Measurements from ENCODE around the gene MBOAT7.

MBOAT7 gene, protein sequence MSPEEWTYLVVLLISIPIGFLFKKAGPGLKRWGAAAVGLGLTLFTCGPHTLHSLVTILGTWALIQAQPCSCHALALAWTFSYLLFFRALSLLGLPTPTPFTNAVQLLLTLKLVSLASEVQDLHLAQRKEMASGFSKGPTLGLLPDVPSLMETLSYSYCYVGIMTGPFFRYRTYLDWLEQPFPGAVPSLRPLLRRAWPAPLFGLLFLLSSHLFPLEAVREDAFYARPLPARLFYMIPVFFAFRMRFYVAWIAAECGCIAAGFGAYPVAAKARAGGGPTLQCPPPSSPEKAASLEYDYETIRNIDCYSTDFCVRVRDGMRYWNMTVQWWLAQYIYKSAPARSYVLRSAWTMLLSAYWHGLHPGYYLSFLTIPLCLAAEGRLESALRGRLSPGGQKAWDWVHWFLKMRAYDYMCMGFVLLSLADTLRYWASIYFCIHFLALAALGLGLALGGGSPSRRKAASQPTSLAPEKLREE
- long read RNA-seq, transcript MBOAT7-201 (8 exons, 2,529 nt) = major isoform, 59 of 103 reads
- long read RNA-seq, transcript MBOAT7-212 (2 exons, 3,039 nt) = minor isoform, 12 of 103 reads
- long read RNA-seq, partial matches to known transcripts = 16 of 103 reads
- long read RNA-seq, other reads (novel, unspliced or antisense) = 10 of 103 reads

DNA sequence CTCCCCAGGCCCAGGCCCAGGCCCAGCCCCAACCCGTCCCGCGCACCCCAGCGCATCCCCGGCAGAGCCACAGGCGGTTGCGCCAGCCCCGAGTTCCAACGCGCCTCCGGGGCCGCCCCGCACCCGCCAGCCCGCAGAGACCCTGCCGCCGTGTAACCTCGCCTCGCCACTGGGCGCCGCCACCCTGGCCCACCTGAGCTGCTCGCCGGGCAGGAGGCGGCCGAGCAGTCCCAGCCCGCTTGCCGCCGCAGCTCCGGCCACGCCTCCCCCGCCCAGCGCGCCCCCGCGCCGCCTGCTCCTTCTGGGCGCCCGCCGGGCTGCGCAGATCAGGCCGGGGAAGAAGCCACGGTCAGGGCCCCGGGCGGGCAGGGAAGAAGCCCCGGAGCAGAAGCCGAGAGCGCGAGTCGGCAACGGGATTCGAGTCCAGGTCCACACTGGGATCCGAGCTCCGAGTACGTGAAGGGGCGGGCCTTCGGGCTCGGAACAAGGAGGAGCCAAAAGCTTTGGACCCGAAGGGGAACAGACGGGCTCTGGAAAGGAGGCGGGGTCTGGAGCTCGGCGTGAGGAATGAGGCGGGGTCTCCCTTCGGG lies at the start of gene MBOAT7:
MBOAT7 (minus strand) TSS at position 436 of the 590 bp plus-strand sequence. CDS start 1,072 bp downstream, outside the sequence.
- TF ChIP-seq, protein P1, sequence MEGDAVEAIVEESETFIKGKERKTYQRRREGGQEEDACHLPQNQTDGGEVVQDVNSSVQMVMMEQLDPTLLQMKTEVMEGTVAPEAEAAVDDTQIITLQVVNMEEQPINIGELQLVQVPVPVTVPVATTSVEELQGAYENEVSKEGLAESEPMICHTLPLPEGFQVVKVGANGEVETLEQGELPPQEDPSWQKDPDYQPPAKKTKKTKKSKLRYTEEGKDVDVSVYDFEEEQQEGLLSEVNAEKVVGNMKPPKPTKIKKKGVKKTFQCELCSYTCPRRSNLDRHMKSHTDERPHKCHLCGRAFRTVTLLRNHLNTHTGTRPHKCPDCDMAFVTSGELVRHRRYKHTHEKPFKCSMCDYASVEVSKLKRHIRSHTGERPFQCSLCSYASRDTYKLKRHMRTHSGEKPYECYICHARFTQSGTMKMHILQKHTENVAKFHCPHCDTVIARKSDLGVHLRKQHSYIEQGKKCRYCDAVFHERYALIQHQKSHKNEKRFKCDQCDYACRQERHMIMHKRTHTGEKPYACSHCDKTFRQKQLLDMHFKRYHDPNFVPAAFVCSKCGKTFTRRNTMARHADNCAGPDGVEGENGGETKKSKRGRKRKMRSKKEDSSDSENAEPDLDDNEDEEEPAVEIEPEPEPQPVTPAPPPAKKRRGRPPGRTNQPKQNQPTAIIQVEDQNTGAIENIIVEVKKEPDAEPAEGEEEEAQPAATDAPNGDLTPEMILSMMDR (IDR thresholded peaks at IDR 0.05; ENCODE audit: insufficient read depth, low read length) = no peak
- TF ChIP-seq SPI1 (IDR thresholded peaks at IDR 0.05; ENCODE audit: borderline replicate concordance, low read depth) = no peak
- no peak for TF ChIP-seq POLR2AphosphoS5 (IDR thresholded peaks at IDR 0.05; ENCODE audit: low read depth)
- TF ChIP-seq GABPA (IDR thresholded peaks at IDR 0.05; ENCODE audit: low read depth) = no peak
- TF ChIP-seq, protein P2, sequence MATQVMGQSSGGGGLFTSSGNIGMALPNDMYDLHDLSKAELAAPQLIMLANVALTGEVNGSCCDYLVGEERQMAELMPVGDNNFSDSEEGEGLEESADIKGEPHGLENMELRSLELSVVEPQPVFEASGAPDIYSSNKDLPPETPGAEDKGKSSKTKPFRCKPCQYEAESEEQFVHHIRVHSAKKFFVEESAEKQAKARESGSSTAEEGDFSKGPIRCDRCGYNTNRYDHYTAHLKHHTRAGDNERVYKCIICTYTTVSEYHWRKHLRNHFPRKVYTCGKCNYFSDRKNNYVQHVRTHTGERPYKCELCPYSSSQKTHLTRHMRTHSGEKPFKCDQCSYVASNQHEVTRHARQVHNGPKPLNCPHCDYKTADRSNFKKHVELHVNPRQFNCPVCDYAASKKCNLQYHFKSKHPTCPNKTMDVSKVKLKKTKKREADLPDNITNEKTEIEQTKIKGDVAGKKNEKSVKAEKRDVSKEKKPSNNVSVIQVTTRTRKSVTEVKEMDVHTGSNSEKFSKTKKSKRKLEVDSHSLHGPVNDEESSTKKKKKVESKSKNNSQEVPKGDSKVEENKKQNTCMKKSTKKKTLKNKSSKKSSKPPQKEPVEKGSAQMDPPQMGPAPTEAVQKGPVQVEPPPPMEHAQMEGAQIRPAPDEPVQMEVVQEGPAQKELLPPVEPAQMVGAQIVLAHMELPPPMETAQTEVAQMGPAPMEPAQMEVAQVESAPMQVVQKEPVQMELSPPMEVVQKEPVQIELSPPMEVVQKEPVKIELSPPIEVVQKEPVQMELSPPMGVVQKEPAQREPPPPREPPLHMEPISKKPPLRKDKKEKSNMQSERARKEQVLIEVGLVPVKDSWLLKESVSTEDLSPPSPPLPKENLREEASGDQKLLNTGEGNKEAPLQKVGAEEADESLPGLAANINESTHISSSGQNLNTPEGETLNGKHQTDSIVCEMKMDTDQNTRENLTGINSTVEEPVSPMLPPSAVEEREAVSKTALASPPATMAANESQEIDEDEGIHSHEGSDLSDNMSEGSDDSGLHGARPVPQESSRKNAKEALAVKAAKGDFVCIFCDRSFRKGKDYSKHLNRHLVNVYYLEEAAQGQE (IDR thresholded peaks at IDR 0.05; ENCODE audit: insufficient replicate concordance, low read depth) = no peak
- H3K4me3 ChIP-seq (replicated peaks; ENCODE audit: insufficient read depth, low read length) = peak within 1 kb of the TSS; percentile 80
- no peak for DNase-seq (ENCODE audit: low read depth in 1 of 2, low spot score in 1 of 2)

DNA sequence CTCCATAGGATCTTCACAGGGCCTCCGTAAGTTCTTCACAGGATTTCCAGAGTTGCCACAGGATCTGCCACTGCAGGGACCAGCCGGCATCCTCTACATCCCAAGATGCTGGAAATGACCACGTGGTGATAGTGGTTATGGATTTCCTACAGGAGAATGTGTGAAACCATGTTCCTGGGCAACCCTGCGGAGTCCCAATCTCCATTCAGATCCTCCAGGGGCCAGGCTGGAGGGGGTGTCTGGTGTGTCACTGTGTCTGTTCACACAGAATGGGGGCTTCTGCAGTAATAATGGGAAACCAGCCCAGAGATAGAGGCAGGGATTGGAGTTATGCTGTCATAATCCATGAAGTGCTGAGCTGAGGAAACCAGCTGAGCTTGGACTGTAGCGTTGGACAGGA lies 44.6 kb upstream of the MBOAT7 start:
- H3K4me3 ChIP-seq (replicated peaks; ENCODE audit: insufficient read depth, low read length) = no peak overlapping the region
- H3K27ac ChIP-seq (replicated peaks) = no peak overlapping the region
- H3K27me3 ChIP-seq (ENCODE audit: insufficient read depth, poor library complexity, severe bottlenecking) = peaks cover 2% of the 10 kb centered on the region
- TF ChIP-seq GABPA (IDR thresholded peaks at IDR 0.05; ENCODE audit: low read depth) = no peak
- TF ChIP-seq POLR2AphosphoS5 (IDR thresholded peaks at IDR 0.05; ENCODE audit: low read depth) = no peak
- TF ChIP-seq, protein P1 (IDR thresholded peaks at IDR 0.05; ENCODE audit: insufficient read depth, low read length) = no peak
- TF ChIP-seq, protein P2 (IDR thresholded peaks at IDR 0.05; ENCODE audit: insufficient replicate concordance, low read depth) = no peak
- no peak for TF ChIP-seq SPI1 (IDR thresholded peaks at IDR 0.05; ENCODE audit: borderline replicate concordance, low read depth)
- no peak for DNase-seq (ENCODE audit: low read depth in 1 of 2, low spot score in 1 of 2)

More for the DNA sequence above, at the start of gene MBOAT7:
- H3K27me3 ChIP-seq (ENCODE audit: insufficient read depth, poor library complexity, severe bottlenecking) = no peaks in the 10 kb centered on the region
- H3K27ac ChIP-seq (replicated peaks) = peak within 1 kb of the TSS; percentile 98

DNA sequence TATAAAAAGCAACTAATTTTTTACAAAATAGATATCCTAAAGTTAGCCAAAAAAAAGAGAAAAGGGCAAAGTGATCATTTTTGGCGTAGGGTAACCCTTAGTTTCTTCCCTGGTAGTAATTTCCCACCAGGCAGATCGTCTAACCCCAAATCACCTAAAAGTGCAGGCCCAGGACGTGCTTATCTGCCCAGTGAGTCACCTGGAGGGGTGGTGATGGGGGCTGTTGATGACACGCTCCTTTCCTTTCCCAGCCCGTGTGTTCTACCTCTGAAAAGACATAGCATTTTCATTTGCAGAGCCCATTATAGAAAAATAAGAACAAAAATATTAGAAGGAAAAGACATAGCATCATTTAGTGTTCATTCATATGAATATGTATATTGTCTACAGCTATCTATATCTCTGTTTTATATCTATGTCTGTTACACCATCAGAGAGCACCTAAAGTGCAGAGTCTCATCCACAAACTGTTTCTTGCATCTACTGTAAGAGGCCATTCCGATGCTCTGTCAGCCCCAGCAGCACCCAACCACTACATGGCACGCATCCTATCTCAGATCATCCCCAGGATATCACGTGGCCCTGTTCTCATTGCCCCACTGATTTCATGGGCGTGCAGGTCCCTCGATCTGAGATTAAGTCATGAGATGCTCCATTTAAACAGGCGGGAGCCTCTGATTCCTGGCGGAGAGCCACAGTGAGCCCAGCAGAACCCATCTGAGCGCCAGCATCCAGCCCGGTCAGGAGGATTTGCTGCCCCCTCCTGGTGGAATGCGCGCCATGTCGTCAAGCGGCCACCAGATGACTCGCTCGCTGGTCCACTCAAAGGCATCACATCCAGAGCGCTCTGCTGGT lies 41.9 kb upstream of the MBOAT7 start:
- Histone ChIP-seq H3K4me3 (replicated peaks; ENCODE audit: insufficient read depth, low read length) (no peak overlapping the region), H3K27ac (replicated peaks) (no peak overlapping the region), H3K27me3 (ENCODE audit: insufficient read depth, poor library complexity, severe bottlenecking) (peaks cover 2% of the 10 kb centered on the region)
- TF ChIP-seq, protein P1 (IDR thresholded peaks at IDR 0.05; ENCODE audit: insufficient read depth, low read length) = peak; percentile 87
- no peak for TF ChIP-seq POLR2AphosphoS5 (IDR thresholded peaks at IDR 0.05; ENCODE audit: low read depth)
- peak; percentile 71 to 78 for DNase-seq (ENCODE audit: low read depth in 1 of 2, low spot score in 1 of 2)
